Measurements from ENCODE around the gene CLEC20A. TPM values are rescaled to one million over a fixed set of nuclear protein-coding genes. Genes with fewer than 3 reads are reported as not detected.

The CLEC20A gene
- total and polyA plus RNA-seq, 2 of the 8 experiments (the other 6 are each of a cell fraction or from before 2014, with no cell fraction given): not detected

- H3K79me2 ChIP-seq (ENCODE audit: control insufficient read depth in 1 of 2, insufficient read depth in 2 of 2, low read length in 2 of 2): no peaks in the 10 kb centered on the region
- H4K91ac ChIP-seq (replicated peaks; ENCODE audit: insufficient read length, low read length): no peak overlapping the region
- no peak overlapping the region for H2BK5ac ChIP-seq (ENCODE audit: low read depth, low read length)
- no peaks in the 10 kb centered on the region for H4K20me1 ChIP-seq (replicated peaks in 1 of 2; ENCODE audit: control insufficient read depth in 1 of 2, insufficient read depth in 2 of 2, low read length in 2 of 2)
- FAIRE-seq (no peak), DNase-seq (ENCODE audit: low read depth in 1 of 2, low spot score in 2 of 2) (no peak)
- no peaks in the 10 kb centered on the region for H3K9me3 ChIP-seq (ENCODE audit: insufficient read depth in 2 of 2, low read depth in 1 of 2, low read length in 1 of 2)
- no peaks in the 10 kb centered on the region; the same call in 1 of the 2 replicates for H3K23me2 ChIP-seq (ENCODE audit: low read depth, low read length)
- H3K14ac ChIP-seq (ENCODE audit: insufficient read length): no peak overlapping the region
- peaks cover 0 to 11% (median 1%) of the 10 kb centered on the region in 4 experiments; a peak in 2 of 8 replicates for H3K36me3 ChIP-seq (ENCODE audit: control insufficient read depth in 2 of 4, insufficient read depth in 4 of 4, low read length in 3 of 4)
- no peaks in the 10 kb centered on the region for H3K79me1 ChIP-seq (ENCODE audit: low read depth, low read length)
- ChIA-PET POLR2A (ENCODE audit: partially characterized antibody) (no interaction called here), CTCF (ENCODE audit: partially characterized antibody) (interaction anchor here (1.5 kb wide), 1 partner anchor 51 kb away, joined by 3 read pairs; no protein-coding TSS in a partner anchor)
- 92 to 100% methylated on average over 1 to 6 of the region's 6 CpGs for WGBS, 2 experiments (ENCODE audit: extremely low coverage in 1 of 2, insufficient coverage in 1 of 2, insufficient read length in 1 of 2, insufficient replicate concordance in 2 of 2, low coverage in 1 of 2, low lambda C conversion rate in 2 of 2, missing lambda C conversion rate in 1 of 2)
- no peak overlapping the region for H3K4me3 ChIP-seq (ENCODE audit: extremely low read depth in 1 of 4, insufficient read depth in 2 of 4, low read depth in 3 of 4, low read length in 4 of 4)
- H2AFZ ChIP-seq (ENCODE audit: low read length): no peak overlapping the region
- no peak overlapping the region for H2BK120ac ChIP-seq (replicated peaks; ENCODE audit: low read depth, low read length)
- H3K23ac ChIP-seq (ENCODE audit: insufficient read length): no peak overlapping the region
- no peak overlapping the region for H3K18ac ChIP-seq (ENCODE audit: extremely low read depth, low read length)
- no peak overlapping the region for H2BK20ac ChIP-seq (ENCODE audit: low read length)
- H3K9ac ChIP-seq (replicated peaks in 1 of 4; ENCODE audit: extremely low read depth in 1 of 4, low read depth in 3 of 4, low read length in 3 of 4): no peak overlapping the region
- no peak overlapping the region for H2BK12ac ChIP-seq (ENCODE audit: low read depth, low read length)
- H3K4me1 ChIP-seq (replicated peaks in 1 of 4; ENCODE audit: control insufficient read depth in 3 of 4, insufficient read depth in 4 of 4, low read length in 3 of 4): no peaks in the 10 kb centered on the region
- H3K4me2 ChIP-seq (ENCODE audit: insufficient read depth in 1 of 2, low read depth in 2 of 2, low read length in 2 of 2): no peak overlapping the region
- H4K5ac ChIP-seq (ENCODE audit: insufficient read length, low read depth, low read length): no peak overlapping the region
- no peak overlapping the region for H2AK5ac ChIP-seq (ENCODE audit: low read depth, low read length)
- H3K56ac ChIP-seq (replicated peaks; ENCODE audit: insufficient read length, low read depth, low read length): no peak overlapping the region
- H3K4ac ChIP-seq (replicated peaks; ENCODE audit: insufficient read length, low read depth, low read length): no peak overlapping the region
- H3K27ac ChIP-seq (ENCODE audit: low read depth, low read length): no peak overlapping the region
- H3K27me3 ChIP-seq (replicated peaks in 1 of 4; ENCODE audit: control insufficient read depth in 3 of 4, extremely low read depth in 1 of 4, insufficient read depth in 3 of 4, low read length in 3 of 4): no peaks in the 10 kb centered on the region
- TF ChIP-seq KDM1A (IDR thresholded peaks at IDR 0.05; ENCODE audit: borderline replicate concordance, low read length) (no peak), JUND (IDR thresholded peaks at IDR 0.05; ENCODE audit: low read length) (no peak), EP300 (IDR thresholded peaks at IDR 0.05; ENCODE audit: borderline replicate concordance in 1 of 2, low read depth in 2 of 2, low read length in 2 of 2) (no peak), SRF (IDR thresholded peaks at IDR 0.05; ENCODE audit: low read depth, low read length) (no peak), GTF2F1 (IDR thresholded peaks at IDR 0.05; ENCODE audit: borderline replicate concordance, low read depth, low read length) (no peak)
- H2BK15ac ChIP-seq (ENCODE audit: low read length): no peak overlapping the region
- H4K8ac ChIP-seq (ENCODE audit: extremely low read depth, insufficient read depth, low read length): no peak overlapping the region
Observed at GRCh38 chr1:178450871-178451270, 45.9 kb downstream of the CLEC20A start.

Data from H1 (cell line).